Stimulated activated CD8-positive, alpha-beta memory T cell treated with anti-CD3 and anti-CD28 coated beads, Interleukin-15, amount 100 ng/mL, for 1 hour (primary cell): ENCODE data around the gene ODAPH.
"Not testable (repeated sequence)": the region's sequence is repeated elsewhere in the genome, so short reads cannot be mapped to it uniquely, and the experiment has no call there.

ENCODE experiments used
- DNase-seq: peaks from one replicate; pipeline ENCODE4 v3.0.0-alpha.2; 2020; ENCODE audit warnings: low read depth

The ODAPH gene, protein sequence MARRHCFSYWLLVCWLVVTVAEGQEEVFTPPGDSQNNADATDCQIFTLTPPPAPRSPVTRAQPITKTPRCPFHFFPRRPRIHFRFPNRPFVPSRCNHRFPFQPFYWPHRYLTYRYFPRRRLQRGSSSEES

DNA sequence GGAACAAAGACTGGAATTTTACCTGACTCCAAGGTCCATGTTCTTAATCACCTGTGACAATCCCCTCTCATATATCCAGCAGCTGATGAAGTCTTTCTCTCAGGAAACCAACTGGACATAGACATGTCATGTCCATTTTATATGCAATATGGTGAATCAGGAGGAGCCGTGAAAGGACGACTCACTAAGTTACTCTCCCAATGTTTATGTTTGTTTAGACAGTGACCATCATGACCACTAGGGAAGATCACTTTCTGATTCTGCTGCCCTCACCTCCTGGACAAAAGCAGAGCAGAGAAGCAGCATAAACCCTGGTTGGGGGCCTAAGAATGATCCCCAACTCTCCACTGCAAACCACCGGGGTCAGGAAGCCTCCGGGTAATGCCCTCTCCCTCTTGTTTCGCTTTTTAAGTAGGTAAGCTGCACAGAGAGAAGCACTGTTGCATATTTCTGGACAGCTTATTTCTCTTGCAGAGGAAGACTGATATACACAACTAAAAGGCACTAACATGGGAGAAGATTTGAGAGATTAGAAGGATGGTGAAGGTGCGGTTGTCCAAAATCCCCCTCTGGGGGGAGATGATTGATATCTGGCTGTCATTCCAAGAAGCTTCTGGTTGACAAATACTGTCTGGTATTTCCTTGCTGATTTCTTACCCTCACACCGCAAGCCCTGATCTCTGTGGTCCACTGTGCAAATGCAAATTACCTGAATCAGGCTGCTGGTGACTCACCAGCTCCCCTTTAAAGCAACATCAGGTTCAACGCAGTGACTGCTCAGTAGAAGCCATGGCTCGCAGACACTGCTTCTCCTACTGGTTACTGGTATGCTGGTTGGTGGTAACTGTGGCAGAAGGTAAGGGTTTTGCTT, at the start of gene ODAPH:
ODAPH (plus strand) TSS at position 773 of the 871 bp plus-strand sequence; CDS start at position 790, 17 bp downstream.
- no peak for DNase-seq

DNA sequence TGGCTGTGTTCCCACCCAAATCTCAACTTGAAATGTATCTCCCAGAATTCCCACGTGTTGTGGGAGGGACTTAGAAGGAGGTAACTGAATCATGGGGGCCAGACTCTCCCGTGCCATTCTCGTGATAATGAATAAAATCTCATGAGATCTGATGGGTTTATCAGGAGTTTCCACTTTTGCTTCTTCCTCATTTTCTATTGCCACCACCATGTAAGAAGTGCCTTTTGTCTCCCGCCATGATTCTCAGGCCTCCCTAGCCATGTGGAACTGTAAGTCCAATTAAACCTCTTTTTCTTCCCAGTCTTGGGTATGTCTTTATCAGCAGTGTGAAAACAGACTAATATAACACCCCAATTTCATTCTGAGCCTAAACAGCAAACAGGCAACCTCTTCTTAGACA, 46.3 kb upstream of the ODAPH start:
- DNase-seq: not testable (repeated sequence)

DNA sequence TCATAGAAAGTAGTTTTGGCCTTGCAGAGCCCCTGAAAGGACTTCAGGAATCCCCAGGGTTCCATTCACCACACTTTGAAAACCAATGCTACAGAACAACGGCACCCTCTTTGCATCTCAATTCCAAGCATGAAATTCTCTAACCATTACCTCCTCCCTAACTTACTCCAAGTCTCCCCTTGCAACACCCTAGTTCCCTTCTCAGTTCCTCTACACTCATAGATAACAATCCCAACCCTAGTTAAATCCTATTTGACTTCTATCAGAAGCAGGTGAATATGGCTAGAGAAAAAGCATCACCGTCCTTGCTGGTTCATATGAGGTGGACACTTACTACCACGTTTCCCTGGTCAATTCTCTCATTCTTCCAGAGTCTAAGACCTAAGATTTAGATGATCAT, 44.0 kb upstream of the ODAPH start:
- DNase-seq: no peak

DNA sequence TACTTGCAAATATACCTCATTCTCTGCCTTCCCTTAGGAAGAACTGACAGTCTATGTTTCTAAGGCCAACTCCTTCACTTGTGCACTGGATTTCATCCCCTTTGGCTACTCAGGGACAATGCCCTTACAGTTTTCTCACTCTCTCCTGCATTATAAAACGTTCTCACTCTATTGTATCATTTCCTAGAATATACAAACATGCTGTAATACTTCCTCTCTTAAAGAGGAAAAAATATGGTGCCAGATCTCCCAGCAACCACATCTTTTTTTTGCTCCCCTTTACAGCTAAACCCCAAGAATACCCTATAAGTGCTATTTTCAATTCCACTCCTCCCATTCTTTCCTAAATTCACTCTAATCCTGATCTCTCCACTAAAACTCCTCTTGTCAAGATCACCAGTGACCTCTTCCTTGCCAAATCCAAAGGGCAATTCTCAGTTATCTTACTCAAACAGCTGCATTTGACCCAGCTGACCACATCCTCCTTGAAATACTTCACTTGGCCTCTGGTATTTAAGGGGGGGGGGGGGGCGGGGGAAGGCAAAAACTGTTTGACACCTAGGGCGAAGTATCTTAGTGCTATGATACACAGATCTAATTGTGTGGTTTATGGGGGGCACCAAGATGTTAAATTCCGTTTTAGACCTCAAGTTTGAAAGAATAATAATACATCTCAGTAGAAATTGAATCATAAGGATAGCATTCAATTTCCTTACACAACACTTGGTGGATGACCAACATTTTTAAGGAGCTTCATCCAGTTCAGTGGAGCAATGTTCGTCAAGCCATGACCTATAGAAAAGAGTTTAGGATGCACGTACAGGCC, 43.3 kb upstream of the ODAPH start:
- DNase-seq: no peak

DNA sequence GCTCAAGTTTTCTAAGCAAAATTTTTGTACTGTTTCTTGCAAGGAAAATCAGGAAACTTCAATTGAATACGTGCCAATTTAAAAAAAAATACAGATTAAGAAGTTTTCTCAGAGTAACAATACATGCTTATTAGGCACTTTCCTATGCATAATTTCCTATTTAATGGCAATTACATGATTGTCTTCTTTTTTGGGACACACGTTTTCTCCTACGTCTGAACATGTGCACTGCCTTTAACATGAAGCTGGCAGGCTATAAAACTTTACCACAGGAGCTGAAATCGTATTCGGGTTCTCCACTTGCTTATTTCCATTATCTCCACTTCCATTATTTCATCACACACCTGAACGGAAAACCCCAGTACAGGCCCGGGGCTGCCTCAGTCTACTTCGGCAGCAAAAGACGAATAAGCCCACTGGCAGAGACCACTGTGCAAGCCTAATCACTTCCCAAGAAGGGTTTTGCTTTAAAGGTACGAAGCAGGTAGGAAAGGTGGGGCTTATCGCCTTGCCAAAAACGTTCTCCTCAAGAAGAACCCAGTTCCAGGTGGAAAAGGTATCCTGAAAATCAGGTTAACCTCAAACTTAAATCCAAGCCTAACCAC, 42.2 kb upstream of the ODAPH start:
- no peak for DNase-seq

DNA sequence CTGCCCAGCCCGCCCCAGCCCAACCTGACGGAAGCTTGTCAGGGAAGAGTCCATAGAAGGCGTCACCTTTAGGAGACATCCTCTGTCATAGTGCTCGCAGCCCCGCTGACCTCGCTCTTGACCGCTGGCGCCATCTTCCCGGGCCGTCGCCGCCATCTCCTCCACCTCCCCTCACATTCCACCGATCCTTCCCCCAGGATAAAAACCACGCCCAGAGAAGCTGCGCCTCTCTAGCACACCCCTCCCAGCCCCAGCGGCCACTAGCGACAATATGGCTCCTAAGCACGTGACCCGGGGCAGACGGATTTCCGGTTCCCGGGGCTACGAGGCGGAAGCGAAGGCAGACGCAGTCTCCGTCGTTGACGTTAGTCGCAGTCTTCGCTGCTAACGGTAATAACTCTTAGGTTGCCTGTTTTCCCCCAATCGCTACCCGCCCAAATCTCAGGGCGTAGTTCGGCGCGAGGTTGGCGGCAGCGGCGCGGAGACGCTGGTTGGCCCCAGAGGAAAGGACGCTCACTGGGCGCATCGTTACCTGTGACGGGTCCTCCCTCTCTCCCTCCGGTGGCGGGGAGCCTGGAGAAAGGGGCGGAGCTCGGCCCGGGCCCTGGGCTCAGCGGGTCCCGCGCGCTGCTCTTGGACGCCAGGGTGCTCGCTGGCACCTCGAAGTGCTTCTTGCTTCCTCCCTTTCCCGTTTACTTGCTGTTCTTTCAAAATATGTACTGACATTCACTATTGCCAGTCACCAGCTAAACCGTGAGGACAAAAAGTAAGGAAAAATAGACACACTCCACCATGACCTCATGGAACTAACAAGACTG, 41.5 kb upstream of the ODAPH start, which contains the start of the genes RCHY1 and THAP6:
RCHY1 (minus strand) TSS at position 273 of the 818 bp plus-strand sequence; CDS start at position 156, 117 bp downstream.
THAP6 (plus strand) TSS at position 343 of the 818 bp plus-strand sequence. CDS start 980 bp downstream, outside the sequence.
- DNase-seq: peak; percentile 87

DNA sequence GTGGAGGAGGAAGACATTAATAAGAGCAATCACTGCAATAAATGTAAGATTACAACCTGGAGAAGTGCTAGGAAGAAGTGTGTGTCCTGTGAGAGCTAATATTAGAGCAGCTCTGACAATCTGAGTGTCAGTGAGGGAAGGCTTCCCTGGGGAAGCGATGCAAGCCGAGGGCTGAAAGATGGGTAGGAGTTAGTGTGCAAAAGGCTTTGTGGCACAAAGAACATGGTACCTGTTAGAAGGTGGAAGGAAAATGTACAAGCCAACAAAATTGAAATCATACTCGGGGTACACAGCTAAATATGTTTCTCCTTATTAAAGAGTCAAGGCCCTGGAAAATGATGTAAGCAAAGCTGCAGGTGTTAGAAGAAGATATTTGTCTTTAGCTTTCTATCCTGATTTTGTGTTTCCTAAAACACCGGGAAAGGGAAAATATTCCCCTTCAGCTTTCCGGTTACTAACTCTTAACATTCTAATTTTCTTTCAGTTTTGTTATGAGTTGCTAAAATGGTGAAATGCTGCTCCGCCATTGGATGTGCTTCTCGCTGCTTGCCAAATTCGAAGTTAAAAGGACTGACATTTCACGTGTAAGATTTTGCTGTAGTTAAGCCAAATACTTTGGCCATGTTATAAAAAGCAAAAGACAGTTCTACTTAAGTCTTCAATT, 40.8 kb upstream of the ODAPH start:
- no peak for DNase-seq

DNA sequence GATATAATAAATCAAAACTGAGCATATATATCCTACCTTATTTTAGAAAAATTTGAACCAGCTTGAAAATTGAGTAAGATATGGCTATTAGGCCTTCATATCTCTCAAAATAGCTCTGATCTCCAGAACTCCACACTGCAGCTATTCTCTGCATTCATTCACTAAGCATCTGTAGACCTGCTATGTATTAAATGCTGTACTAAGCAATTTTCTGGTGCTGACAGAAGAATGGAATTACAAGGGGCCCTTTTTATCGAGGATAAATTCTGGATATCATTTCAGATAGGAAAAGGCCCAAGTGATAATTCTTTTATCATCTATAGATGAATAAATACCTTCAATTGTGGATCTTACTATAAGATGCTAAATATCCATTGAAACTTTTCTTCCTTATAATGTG, 39.7 kb upstream of the ODAPH start:
- no peak for DNase-seq

DNA sequence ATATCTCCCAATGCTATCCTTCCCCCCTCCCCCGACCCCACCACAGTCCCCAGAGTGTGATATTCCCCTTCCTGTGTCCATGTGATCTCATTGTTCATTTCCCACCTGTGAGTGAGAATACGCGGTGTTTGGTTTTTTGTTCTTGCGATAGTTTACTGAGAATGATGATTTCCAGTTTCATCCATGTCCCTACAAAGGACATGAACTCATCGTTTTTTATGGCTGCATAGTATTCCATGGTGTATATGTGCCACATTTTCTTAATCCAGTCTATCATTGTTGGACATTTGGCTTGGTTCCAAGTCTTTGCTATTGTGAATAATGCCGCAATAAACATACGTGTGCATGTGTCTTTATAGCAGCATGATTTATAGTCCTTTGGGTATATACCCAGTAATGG, 36.4 kb upstream of the ODAPH start:
- DNase-seq: not testable (repeated sequence)

DNA sequence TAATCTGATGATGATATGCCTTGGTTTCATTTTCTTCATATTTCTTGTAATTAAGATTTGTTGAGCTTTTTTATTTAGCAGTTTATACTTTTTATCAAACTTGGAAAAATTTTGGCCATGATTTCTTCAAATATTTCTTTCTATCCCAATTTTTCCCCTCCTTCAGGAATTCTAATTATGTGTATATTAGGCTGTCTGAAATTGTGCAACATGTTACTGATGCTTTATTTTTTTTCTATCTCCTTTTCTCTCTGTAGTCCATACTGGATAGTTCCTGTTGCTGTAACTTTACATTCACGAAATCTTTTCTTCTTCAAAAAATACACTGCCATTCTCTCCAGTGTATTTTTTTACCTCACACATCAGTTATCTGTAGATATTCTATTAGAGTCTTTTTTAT, 30.8 kb upstream of the ODAPH start:
- DNase-seq: no peak

DNA sequence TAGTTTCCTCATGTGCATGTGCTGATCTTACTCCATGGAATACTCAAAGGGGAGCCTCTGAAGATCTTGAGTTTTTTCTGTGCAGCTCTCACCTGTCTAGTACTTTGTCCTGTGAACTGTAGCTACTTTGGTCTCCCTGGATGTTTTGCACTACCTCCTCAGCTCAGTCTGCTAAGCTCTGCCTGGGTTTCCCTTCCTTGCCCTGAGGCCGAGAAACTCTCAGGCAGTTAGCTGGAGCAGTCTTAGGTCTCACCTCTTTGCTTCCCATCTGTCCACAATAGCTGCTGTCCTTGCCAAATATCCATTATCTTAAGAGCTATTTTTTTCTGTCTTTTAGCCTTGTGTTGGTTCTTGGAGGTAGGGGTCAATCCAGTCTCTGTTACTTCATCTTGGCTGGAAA, 30.0 kb upstream of the ODAPH start:
- DNase-seq: no peak

DNA sequence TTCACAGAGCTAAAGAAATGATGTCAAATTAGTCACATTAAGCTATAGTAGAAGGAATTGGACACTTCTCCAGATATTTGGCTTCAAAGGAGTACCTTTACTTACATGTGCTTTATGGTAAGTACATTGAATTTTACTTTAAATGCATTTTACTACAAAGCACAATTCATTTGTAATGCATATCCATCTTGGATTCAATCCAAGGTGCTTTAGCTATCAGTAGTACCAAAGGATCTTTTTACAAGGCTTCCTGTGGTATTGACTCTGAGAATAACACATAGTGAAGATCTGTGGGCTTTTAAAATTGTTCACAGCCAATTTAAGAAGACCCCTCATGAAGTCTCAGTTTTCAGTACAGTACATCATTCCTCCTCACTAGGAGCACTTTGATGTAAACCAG, 28.4 kb upstream of the ODAPH start:
- no peak for DNase-seq

DNA sequence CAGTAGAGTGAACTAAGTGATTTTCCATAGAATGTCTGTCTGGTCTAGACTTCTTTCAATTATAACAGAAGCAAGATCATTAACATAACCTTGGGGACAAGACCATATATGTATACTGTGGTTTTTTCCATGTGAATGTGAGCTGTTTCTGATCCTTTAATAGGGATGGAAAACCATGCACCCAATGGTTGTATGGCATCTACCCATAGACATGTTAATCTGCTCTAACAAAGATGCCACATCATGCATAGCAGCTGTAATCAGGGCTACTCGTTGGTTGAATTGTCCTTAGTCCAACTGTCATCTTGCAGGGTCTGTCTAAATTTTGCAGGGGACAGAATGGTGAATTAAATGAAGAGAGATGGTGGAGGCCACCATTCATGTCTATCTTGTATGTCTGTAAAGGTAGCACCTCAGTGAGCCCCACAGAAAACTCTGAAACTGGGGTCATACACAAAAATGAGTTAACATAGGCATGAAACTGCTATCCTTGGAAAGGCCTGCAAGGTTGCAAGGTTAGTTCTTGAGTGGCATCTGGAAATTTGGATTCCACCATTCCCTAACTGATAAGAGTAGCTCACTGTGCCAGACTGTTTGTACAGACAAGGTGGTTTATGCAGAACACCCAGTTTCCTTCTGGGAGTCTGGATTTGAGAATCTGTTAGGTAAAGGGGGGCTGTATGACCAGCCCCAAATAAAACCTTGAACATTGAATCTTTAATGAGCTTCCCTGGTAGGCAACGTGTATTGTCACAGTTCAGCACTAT, 25.1 kb upstream of the ODAPH start:
- no peak for DNase-seq

DNA sequence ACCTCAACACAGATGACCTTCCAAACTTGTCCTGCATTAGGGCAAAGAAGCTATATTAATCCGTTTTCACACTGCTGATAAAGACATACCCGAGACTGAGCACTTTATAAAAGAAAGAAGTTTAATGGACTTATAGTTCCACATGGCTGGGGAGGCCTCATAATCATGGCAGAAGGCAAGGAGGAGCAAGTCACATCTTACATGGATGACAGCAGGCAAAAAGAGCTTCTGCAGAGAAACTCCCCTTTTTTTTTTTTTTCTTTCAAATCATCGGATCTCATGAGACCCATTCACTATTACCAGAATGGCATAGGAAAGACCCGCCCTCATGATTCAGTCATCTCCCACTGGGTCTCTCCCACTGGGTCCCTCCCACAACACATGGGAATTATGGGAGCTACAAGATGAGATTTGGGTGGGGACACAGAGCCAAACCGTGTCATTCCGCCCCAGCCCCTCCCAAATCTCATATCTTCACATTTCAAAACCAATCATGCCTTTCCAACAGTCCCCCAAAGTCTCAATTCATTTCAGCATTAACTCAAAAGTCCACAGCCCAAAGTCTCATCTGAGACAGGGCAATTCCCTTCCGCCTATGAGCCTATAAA, 24.2 kb upstream of the ODAPH start:
- DNase-seq: not testable (repeated sequence)

DNA sequence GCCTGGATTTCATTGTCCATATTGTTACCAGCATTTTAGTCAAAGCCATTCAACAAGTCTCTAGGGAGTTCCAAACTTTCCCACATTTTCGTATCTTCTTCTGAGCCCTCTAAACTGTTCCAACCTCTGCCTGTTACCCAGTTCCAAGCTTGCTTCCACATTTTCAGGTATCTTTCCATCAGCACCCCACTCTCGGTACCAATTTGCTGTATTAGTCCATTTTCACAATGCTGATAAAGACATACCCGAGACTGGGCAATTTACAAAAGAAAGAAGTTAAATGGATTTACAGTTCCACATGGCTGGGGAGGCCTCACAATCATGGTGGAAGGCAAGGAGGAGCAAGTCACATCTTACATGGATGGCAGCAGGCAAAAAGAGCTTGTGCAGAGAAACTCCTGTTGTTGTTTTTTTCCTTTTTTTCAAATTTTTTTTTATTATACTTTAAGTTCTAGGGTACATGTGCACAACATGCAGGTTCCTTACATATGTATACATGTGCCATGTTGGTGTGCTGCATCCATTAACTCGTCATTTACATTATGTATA, 22.5 kb upstream of the ODAPH start:
- DNase-seq: not testable (repeated sequence)

DNA sequence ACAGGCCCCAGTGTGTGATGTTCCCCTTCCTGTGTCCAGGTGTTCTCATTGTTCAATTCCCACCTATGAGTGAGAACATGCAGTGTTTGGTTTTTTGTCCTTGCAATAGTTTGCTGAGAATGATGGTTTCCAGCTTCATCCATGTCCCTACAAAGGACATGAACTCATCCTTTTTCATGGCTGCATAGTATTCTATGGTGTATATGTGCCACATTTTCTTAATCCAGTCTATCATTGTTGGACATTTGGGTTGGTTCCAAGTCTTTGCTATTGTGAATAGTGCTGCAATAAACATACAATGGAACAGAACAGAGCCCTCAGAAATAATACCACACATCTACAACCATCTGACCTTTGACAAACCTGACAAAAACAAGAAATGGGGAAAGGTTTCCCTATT, 21.9 kb upstream of the ODAPH start:
- not testable (repeated sequence) for DNase-seq

DNA sequence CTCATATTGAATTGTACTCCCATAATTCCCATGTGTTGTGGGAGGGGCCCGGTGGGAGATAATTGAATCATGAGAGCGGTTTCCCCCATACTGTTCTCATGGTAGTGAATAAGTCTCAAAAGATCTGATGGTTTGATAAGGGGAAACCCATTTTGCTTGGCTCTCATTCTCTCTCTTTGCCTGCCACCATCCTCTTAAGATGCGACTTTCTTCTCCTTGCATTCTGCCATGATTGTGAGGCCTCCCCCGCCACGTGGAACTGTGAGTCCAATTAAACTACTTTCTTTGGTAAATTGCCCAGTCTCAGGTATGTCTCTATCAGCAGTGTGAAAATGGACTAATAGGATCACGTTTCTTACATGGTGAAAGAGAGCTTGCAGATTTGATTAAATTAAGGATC, 18.6 kb upstream of the ODAPH start:
- DNase-seq: not testable (repeated sequence)

DNA sequence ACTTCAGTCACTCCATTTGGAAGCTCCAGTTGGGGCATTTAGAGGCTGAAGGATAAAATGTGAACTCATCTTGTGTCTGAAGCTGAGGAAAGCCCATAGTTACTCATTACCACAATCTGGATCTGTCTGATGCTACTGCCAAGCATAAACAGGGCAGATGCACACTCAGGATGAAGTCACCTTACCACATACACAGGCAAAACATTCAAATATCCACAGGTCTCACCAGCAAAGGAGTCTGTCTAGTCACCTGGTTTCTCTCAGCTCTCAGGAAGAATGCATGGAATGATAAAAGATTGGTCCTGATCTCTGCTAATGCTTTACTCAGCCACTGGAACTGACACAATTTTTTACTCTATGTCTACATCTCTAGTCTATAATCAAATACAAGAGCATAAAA, 13.0 kb upstream of the ODAPH start:
- no peak for DNase-seq

DNA sequence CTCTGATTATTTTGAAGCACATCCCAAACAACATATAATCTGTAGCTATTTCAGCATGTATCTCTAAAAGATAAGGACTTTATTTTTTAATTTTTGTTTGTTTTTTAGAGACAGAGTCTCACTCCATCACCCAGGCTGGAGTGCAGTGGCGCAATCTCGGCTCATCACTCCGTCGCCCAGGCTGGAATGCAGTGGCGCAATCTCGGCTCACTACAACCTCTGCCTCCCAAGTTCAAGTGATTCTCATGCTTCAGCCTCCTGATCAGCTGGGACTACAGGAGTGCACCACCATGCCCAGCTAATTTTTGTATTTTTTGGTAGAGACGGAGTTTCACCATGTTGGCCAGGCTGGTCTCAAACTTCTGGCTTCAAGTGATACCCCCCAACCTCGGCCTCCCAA, 11.6 kb upstream of the ODAPH start:
- DNase-seq: not testable (repeated sequence)
